ENCODE data around the gene DIPK1A.

The DIPK1A gene

DNA sequence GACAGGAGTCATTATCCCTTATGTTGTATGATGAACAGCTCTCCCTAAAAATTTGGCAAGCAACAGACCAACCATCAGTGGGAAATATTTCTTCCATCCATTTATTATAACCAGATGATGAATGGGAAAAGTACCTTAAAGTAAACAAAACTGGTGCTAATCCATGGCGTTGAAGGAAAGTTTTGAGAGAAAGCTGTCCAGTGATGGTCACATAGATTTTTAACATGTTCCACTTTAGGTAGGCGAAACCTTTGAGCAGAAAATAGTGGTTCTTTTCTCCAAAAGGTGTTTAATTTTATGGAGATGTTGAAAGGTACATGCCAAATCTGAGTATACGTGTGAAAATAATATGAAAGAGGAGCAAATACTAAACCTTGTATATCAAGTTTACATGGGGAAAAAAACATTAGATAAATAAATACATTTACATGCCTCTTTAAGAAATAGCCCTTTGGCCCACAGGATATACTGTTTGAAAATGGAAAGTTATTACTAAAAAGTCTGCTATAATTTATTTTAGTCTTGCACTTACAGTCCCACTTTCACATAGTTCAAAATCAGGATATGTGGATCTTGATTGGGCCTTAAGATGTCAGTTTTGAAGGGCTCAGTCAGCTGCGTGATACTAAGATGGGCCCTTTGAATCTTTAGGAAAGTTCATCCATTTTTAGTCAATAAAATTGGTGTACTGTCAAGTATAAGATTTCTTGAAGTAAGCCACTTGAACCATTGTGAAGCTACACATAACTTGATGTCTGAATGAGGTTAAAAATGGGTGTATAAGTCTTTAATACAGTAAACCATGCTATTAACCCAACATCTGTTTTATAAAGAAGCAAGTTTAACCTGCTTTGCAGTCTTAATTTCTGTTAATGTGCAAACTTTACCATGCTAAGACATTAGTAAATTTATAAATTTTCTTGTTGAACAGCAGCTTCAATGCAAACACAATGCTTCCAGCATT lies 118.9 kb downstream of the DIPK1A start:
- H3K9me3 Mint-ChIP-seq: no peaks in the 10 kb centered on the region

DNA sequence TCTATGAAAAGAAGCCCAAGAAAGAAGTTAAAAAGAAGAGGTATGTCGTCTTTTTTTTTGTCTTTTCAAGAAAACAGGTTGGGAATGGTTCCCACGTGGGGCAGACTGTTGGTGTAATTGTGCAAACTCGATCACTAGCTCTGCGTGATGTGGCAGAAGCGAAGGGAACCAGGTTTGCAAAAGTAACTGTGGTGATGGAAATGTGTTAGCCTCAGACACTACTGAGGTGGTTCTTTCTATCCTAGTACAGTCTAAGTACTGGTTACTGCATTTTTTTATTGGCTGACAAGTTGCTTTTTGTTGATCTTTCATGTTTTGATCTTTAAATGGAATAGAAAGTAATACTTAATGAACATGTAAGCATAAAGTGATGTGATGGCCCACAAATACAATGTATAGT lies 120.7 kb downstream of the DIPK1A start:
- Mint-ChIP-seq H3K4me1 (peaks cover 25% of the 10 kb centered on the region), H3K36me3 (ENCODE audit: low read depth) (peaks cover 78% of the 10 kb centered on the region), H3K9me3 (no peaks in the 10 kb centered on the region), H3K27ac (no peak overlapping the region), H3K27me3 (ENCODE audit: low read depth, poor library complexity) (no peaks in the 10 kb centered on the region), H3K4me3 (no peak overlapping the region)
- TF ChIP-seq, protein P1, sequence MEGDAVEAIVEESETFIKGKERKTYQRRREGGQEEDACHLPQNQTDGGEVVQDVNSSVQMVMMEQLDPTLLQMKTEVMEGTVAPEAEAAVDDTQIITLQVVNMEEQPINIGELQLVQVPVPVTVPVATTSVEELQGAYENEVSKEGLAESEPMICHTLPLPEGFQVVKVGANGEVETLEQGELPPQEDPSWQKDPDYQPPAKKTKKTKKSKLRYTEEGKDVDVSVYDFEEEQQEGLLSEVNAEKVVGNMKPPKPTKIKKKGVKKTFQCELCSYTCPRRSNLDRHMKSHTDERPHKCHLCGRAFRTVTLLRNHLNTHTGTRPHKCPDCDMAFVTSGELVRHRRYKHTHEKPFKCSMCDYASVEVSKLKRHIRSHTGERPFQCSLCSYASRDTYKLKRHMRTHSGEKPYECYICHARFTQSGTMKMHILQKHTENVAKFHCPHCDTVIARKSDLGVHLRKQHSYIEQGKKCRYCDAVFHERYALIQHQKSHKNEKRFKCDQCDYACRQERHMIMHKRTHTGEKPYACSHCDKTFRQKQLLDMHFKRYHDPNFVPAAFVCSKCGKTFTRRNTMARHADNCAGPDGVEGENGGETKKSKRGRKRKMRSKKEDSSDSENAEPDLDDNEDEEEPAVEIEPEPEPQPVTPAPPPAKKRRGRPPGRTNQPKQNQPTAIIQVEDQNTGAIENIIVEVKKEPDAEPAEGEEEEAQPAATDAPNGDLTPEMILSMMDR (IDR thresholded peaks at IDR 0.05): no peak
- DNase-seq: no peak

More for the DNA sequence above, 118.9 kb downstream of the DIPK1A start:
- Mint-ChIP-seq H3K36me3 (ENCODE audit: low read depth) (peaks cover 62% of the 10 kb centered on the region), H3K27ac (peak overlapping the region; percentile 32), H3K27me3 (ENCODE audit: low read depth, poor library complexity) (no peaks in the 10 kb centered on the region), H3K4me1 (peaks cover 11% of the 10 kb centered on the region), H3K4me3 (no peak overlapping the region)
- TF ChIP-seq, protein P1 (IDR thresholded peaks at IDR 0.05): no peak
- no peak for DNase-seq

- H3K36me3 Mint-ChIP-seq (ENCODE audit: low read depth): peaks cover 88% of the 10 kb centered on the region
- H3K9me3 Mint-ChIP-seq: no peaks in the 10 kb centered on the region
- DNase-seq: no peak
- H3K4me1 Mint-ChIP-seq: peaks cover 37% of the 10 kb centered on the region
- TF ChIP-seq, protein P1 (IDR thresholded peaks at IDR 0.05): no peak
- peak overlapping the region; percentile 36 for H3K27ac Mint-ChIP-seq
- no peak overlapping the region for H3K4me3 Mint-ChIP-seq
- no peaks in the 10 kb centered on the region for H3K27me3 Mint-ChIP-seq (ENCODE audit: low read depth, poor library complexity)
These were observed 121.8 kb downstream of the DIPK1A start for GRCh38 chr1:92839442-92839841.

DNA sequence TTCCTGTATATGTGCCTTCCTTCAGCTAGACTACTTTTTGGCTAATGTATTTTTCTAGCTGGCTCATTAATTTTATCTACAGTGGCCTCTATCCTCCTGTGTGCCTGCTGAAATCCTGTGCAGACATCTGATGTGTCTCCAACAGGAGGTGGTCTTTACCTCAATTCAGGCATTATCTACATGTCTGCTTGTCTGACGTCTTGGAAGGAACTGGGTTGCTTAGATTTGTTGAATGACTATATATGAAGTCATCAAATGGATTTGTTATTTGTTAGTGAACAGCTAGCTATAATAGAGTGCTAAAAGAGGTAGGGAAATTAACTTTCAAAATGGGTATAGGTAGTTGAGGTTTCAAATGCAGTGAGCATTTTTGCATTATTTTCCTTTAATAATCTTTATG lies 122.7 kb downstream of the DIPK1A start:
- H3K9me3 Mint-ChIP-seq: no peaks in the 10 kb centered on the region
- TF ChIP-seq, protein P1 (IDR thresholded peaks at IDR 0.05): no peak
- H3K4me1 Mint-ChIP-seq: peaks cover 46% of the 10 kb centered on the region
- H3K27ac Mint-ChIP-seq: peak overlapping the region; percentile 60
- no peak for DNase-seq
- no peak overlapping the region for H3K4me3 Mint-ChIP-seq
- peaks cover 84% of the 10 kb centered on the region for H3K36me3 Mint-ChIP-seq (ENCODE audit: low read depth)
- no peaks in the 10 kb centered on the region for H3K27me3 Mint-ChIP-seq (ENCODE audit: low read depth, poor library complexity)

GRCh38 chr1:92837062-92837461 lies 124.2 kb downstream of the DIPK1A start:
- H3K27ac Mint-ChIP-seq: no peak overlapping the region
- H3K36me3 Mint-ChIP-seq (ENCODE audit: low read depth): peaks cover 83% of the 10 kb centered on the region
- DNase-seq: no peak
- TF ChIP-seq, protein P1 (IDR thresholded peaks at IDR 0.05): no peak
- H3K9me3 Mint-ChIP-seq: no peaks in the 10 kb centered on the region
- H3K4me3 Mint-ChIP-seq: peak overlapping the region; percentile 41
- H3K27me3 Mint-ChIP-seq (ENCODE audit: low read depth, poor library complexity): no peaks in the 10 kb centered on the region
- H3K4me1 Mint-ChIP-seq: peaks cover 57% of the 10 kb centered on the region

Data from nephron progenitor cell (in vitro differentiated cells).